K562 treated with DMSO at 1 percent for 48 hours (cell line): Measurements from ENCODE around the gene PLPPR5. TPM values are rescaled to one million over a fixed set of nuclear protein-coding genes. Genes with fewer than 3 reads are reported as not detected.

Experiments
- total RNA-seq: library from RNA; unstranded; fragments of 300-600 nt; gene quantifications from 2 replicates; pipeline ENCODE4 v1.2.3, GENCODE V29; 2022; ENCODE audit warnings: low replicate concordance; ENCODE audit errors: extremely low read depth

The PLPPR5 gene, protein sequence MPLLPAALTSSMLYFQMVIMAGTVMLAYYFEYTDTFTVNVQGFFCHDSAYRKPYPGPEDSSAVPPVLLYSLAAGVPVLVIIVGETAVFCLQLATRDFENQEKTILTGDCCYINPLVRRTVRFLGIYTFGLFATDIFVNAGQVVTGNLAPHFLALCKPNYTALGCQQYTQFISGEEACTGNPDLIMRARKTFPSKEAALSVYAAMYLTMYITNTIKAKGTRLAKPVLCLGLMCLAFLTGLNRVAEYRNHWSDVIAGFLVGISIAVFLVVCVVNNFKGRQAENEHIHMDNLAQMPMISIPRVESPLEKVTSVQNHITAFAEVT
- not detected in 2 replicates for total RNA-seq

DNA sequence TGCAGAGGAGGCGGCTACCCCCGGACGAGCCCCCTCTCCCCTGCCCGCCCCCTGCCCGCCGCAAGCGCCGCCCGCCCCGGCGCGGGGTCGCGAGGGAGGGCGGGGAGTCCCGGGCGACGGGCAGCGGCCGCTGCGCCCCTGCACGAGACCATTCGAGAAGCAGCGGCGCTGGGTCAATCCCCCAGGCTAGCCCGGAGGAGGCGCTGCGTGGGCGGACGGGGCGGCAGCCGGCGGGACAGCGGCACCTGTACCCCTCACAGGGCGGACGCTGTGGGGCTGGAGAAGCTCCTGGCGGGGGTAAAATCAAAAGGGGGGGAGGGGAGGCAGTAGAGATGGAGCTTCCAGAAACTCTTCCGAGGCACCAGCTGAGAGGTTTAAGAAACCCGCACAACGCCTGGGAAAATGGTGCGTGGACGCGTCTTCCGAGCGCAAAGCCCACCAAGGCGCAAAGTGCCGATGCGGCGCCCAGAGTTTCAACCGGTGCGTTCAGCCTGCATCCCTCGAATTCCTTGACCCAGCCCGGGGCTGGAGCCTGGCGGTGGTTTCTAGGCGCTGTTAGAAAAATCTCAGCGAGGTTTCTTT, at the start of gene PLPPR5:
Gene PLPPR5 (minus strand): TSS at position 1 of the 582 bp plus-strand sequence. CDS start 190 bp downstream, outside the sequence.

